ENCODE data around the gene TMEM94.

Gene TMEM94

GRCh38 chr17:75530837-75531720, 74.6 kb downstream of the TMEM94 start:
- no peak overlapping the region for H3K14ac ChIP-seq (ENCODE audit: low read length)
- WGBS, 2 donors (ENCODE audit: extremely low coverage in 2 of 2, insufficient read length in 2 of 2, insufficient replicate concordance in 1 of 2), result no CpG with 5 or more reads among the region's 19 CpGs

GRCh38 chr17:75531721-75532072, 75.3 kb downstream of the TMEM94 start:
- H3K27ac ChIP-seq (replicated peaks; ENCODE audit: low read length), result no peak overlapping the region
- H3K4me2 ChIP-seq (ENCODE audit: insufficient read depth, low read length, poor library complexity, severe bottlenecking), result no peak overlapping the region
- H2AK5ac ChIP-seq (ENCODE audit: low read depth, low read length), result no peak overlapping the region
- no peak overlapping the region for H3K14ac ChIP-seq (ENCODE audit: low read length)
- H3K36me3 ChIP-seq (replicated peaks in 1 of 2; ENCODE audit: control insufficient read depth in 2 of 2, insufficient read depth in 2 of 2, low read length in 2 of 2), result no peaks in the 10 kb centered on the region
- no peak overlapping the region for H2AFZ ChIP-seq (ENCODE audit: low read length)
- no peaks in the 10 kb centered on the region for H3K9me3 ChIP-seq (replicated peaks in 1 of 2; ENCODE audit: control insufficient read depth in 2 of 2, insufficient read depth in 1 of 2, low read depth in 1 of 2, low read length in 2 of 2)
- no peak for DNase-seq (ENCODE audit: low spot score)
- no peak overlapping the region for H3K4ac ChIP-seq (ENCODE audit: low read length)
- H2BK5ac ChIP-seq (ENCODE audit: low read length), result no peak overlapping the region
- no peak overlapping the region for H3K23ac ChIP-seq (ENCODE audit: low read depth, low read length, poor library complexity)
- H3K9ac ChIP-seq (ENCODE audit: low read depth, low read length, poor library complexity), result no peak overlapping the region
- H2BK15ac ChIP-seq (ENCODE audit: low read length), result no peak overlapping the region
- no CpG with 5 or more reads among the region's 7 CpGs for WGBS, 2 donors (ENCODE audit: extremely low coverage in 2 of 2, insufficient read length in 2 of 2, insufficient replicate concordance in 1 of 2)
- no peak overlapping the region for H4K8ac ChIP-seq (ENCODE audit: low read depth, low read length)
- H3K27me3 ChIP-seq (ENCODE audit: control insufficient read depth in 3 of 3, insufficient read depth in 3 of 3, low read depth in 1 of 3, low read length in 3 of 3), result peaks cover 0 to 10% (median under 1%) of the 10 kb centered on the region in 3 experiments
- no peak overlapping the region for H2BK120ac ChIP-seq (ENCODE audit: low read depth, low read length)
- H2BK12ac ChIP-seq (ENCODE audit: low read length), result no peak overlapping the region
- H3K18ac ChIP-seq (ENCODE audit: low read length), result no peak overlapping the region
- H3K4me1 ChIP-seq (ENCODE audit: control insufficient read depth in 2 of 2, insufficient read depth in 1 of 2, low read depth in 1 of 2, low read length in 2 of 2), result peaks cover 2 to 10% of the 10 kb centered on the region in 2 donors
- no peak overlapping the region for H3K4me3 ChIP-seq (ENCODE audit: low read length in 2 of 2)
- H4K91ac ChIP-seq (ENCODE audit: low read depth, low read length, poor library complexity), result no peak overlapping the region
- peaks cover 2% of the 10 kb centered on the region for H3K79me1 ChIP-seq (ENCODE audit: low read depth, low read length)

More at GRCh38 chr17:75530837-75531720, 74.6 kb downstream of the TMEM94 start:
- no peak overlapping the region for H2BK12ac ChIP-seq (ENCODE audit: low read length)
- H3K4me1 ChIP-seq (ENCODE audit: control insufficient read depth in 2 of 2, insufficient read depth in 1 of 2, low read depth in 1 of 2, low read length in 2 of 2), result peaks cover 2 to 13% of the 10 kb centered on the region in 2 donors
- no peak overlapping the region for H3K23ac ChIP-seq (ENCODE audit: low read depth, low read length, poor library complexity)
- no peak for DNase-seq (ENCODE audit: low spot score)
- no peaks in the 10 kb centered on the region for H3K36me3 ChIP-seq (replicated peaks in 1 of 2; ENCODE audit: control insufficient read depth in 2 of 2, insufficient read depth in 2 of 2, low read length in 2 of 2)
- H3K79me1 ChIP-seq (ENCODE audit: low read depth, low read length), result peaks cover 3% of the 10 kb centered on the region
- no peak overlapping the region for H3K4ac ChIP-seq (ENCODE audit: low read length)
- H3K27me3 ChIP-seq (ENCODE audit: control insufficient read depth in 3 of 3, insufficient read depth in 3 of 3, low read depth in 1 of 3, low read length in 3 of 3), result peaks cover 0 to 16% (median 6%) of the 10 kb centered on the region in 3 experiments
- peak overlapping the region; percentile 14 for H2AK5ac ChIP-seq (ENCODE audit: low read depth, low read length)
- no peak overlapping the region for H3K9ac ChIP-seq (ENCODE audit: low read depth, low read length, poor library complexity)
- H3K9me3 ChIP-seq (replicated peaks in 1 of 2; ENCODE audit: control insufficient read depth in 2 of 2, insufficient read depth in 1 of 2, low read depth in 1 of 2, low read length in 2 of 2), result no peaks in the 10 kb centered on the region
- H2BK120ac ChIP-seq (ENCODE audit: low read depth, low read length), result no peak overlapping the region
- H2BK15ac ChIP-seq (ENCODE audit: low read length), result no peak overlapping the region
- H2BK5ac ChIP-seq (ENCODE audit: low read length), result no peak overlapping the region
- peak overlapping the region; percentile 35 for H3K18ac ChIP-seq (ENCODE audit: low read length)
- no peak overlapping the region for H2AFZ ChIP-seq (ENCODE audit: low read length)
- no peak overlapping the region for H3K27ac ChIP-seq (replicated peaks; ENCODE audit: low read length)
- H4K8ac ChIP-seq (ENCODE audit: low read depth, low read length), result no peak overlapping the region
- no peak overlapping the region for H4K91ac ChIP-seq (ENCODE audit: low read depth, low read length, poor library complexity)
- no peak overlapping the region for H3K4me2 ChIP-seq (ENCODE audit: insufficient read depth, low read length, poor library complexity, severe bottlenecking)
- H3K4me3 ChIP-seq (ENCODE audit: low read length in 2 of 2), result no peak overlapping the region

- H3K36me3 ChIP-seq (replicated peaks in 1 of 2; ENCODE audit: control insufficient read depth in 2 of 2, insufficient read depth in 2 of 2, low read length in 2 of 2), result no peaks in the 10 kb centered on the region
- H3K4me2 ChIP-seq (ENCODE audit: insufficient read depth, low read length, poor library complexity, severe bottlenecking), result no peak overlapping the region
- H2BK120ac ChIP-seq (ENCODE audit: low read depth, low read length), result no peak overlapping the region
- no peak overlapping the region for H2BK12ac ChIP-seq (ENCODE audit: low read length)
- no peak overlapping the region for H4K8ac ChIP-seq (ENCODE audit: low read depth, low read length)
- H2AFZ ChIP-seq (ENCODE audit: low read length), result peak overlapping the region; percentile 34
- peaks cover 2% of the 10 kb centered on the region for H3K79me1 ChIP-seq (ENCODE audit: low read depth, low read length)
- WGBS, 2 donors (ENCODE audit: extremely low coverage in 2 of 2, insufficient read length in 2 of 2, insufficient replicate concordance in 1 of 2), result no CpG with 5 or more reads among the region's 15 CpGs
- peak overlapping the region; percentile 82 for H2BK5ac ChIP-seq (ENCODE audit: low read length)
- H3K4ac ChIP-seq (ENCODE audit: low read length), result no peak overlapping the region
- peak overlapping the region; percentile 15 for H3K9ac ChIP-seq (ENCODE audit: low read depth, low read length, poor library complexity)
- H3K4me3 ChIP-seq (ENCODE audit: low read length in 2 of 2), result no peak overlapping the region
- peak overlapping the region; percentile 73 for H2BK15ac ChIP-seq (ENCODE audit: low read length)
- H3K27ac ChIP-seq (replicated peaks; ENCODE audit: low read length), result no peak overlapping the region
- peak overlapping the region; percentile 31 for H3K14ac ChIP-seq (ENCODE audit: low read length)
- peak overlapping the region; percentile 35 for H3K18ac ChIP-seq (ENCODE audit: low read length)
- H3K9me3 ChIP-seq (replicated peaks in 1 of 2; ENCODE audit: control insufficient read depth in 2 of 2, insufficient read depth in 1 of 2, low read depth in 1 of 2, low read length in 2 of 2), result no peaks in the 10 kb centered on the region
- H3K4me1 ChIP-seq (ENCODE audit: control insufficient read depth in 2 of 2, insufficient read depth in 1 of 2, low read depth in 1 of 2, low read length in 2 of 2), result peaks cover 2 to 12% of the 10 kb centered on the region in 2 donors
- no peak for DNase-seq (ENCODE audit: low spot score)
- peaks cover 0 to 9% (median 0%) of the 10 kb centered on the region in 3 experiments for H3K27me3 ChIP-seq (ENCODE audit: control insufficient read depth in 3 of 3, insufficient read depth in 3 of 3, low read depth in 1 of 3, low read length in 3 of 3)
- H3K23ac ChIP-seq (ENCODE audit: low read depth, low read length, poor library complexity), result peak overlapping the region; percentile 89
- H2AK5ac ChIP-seq (ENCODE audit: low read depth, low read length), result peak overlapping the region; percentile 94
- peak overlapping the region; percentile 17 for H4K91ac ChIP-seq (ENCODE audit: low read depth, low read length, poor library complexity)
These were observed 78.7 kb downstream of the TMEM94 start for GRCh38 chr17:75535119-75535537.

GRCh38 chr17:75535871-75536270, 79.4 kb downstream of the TMEM94 start:
- H2BK15ac ChIP-seq (ENCODE audit: low read length), result no peak overlapping the region
- no peak overlapping the region for H3K18ac ChIP-seq (ENCODE audit: low read length)
- WGBS, 2 donors (ENCODE audit: extremely low coverage in 2 of 2, insufficient read length in 2 of 2, insufficient replicate concordance in 1 of 2), result no CpG with 5 or more reads among the region's 8 CpGs
- no peak overlapping the region for H3K14ac ChIP-seq (ENCODE audit: low read length)
- H2AFZ ChIP-seq (ENCODE audit: low read length), result no peak overlapping the region
- H3K79me1 ChIP-seq (ENCODE audit: low read depth, low read length), result peaks cover 2% of the 10 kb centered on the region
- no peak overlapping the region for H2AK5ac ChIP-seq (ENCODE audit: low read depth, low read length)
- DNase-seq (ENCODE audit: low spot score), result no peak
- no peak overlapping the region for H3K4me3 ChIP-seq (ENCODE audit: low read length in 2 of 2)
- H3K9ac ChIP-seq (ENCODE audit: low read depth, low read length, poor library complexity), result no peak overlapping the region
- H3K23ac ChIP-seq (ENCODE audit: low read depth, low read length, poor library complexity), result no peak overlapping the region
- no peak overlapping the region for H3K27ac ChIP-seq (replicated peaks; ENCODE audit: low read length)
- H3K36me3 ChIP-seq (replicated peaks in 1 of 2; ENCODE audit: control insufficient read depth in 2 of 2, insufficient read depth in 2 of 2, low read length in 2 of 2), result no peaks in the 10 kb centered on the region
- H3K4ac ChIP-seq (ENCODE audit: low read length), result no peak overlapping the region
- no peaks in the 10 kb centered on the region for H3K9me3 ChIP-seq (replicated peaks in 1 of 2; ENCODE audit: control insufficient read depth in 2 of 2, insufficient read depth in 1 of 2, low read depth in 1 of 2, low read length in 2 of 2)
- no peak overlapping the region for H4K8ac ChIP-seq (ENCODE audit: low read depth, low read length)
- no peak overlapping the region for H3K4me2 ChIP-seq (ENCODE audit: insufficient read depth, low read length, poor library complexity, severe bottlenecking)
- peaks cover 0 to 14% of the 10 kb centered on the region in 2 donors for H3K4me1 ChIP-seq (ENCODE audit: control insufficient read depth in 2 of 2, insufficient read depth in 1 of 2, low read depth in 1 of 2, low read length in 2 of 2)
- no peak overlapping the region for H4K91ac ChIP-seq (ENCODE audit: low read depth, low read length, poor library complexity)
- no peak overlapping the region for H2BK5ac ChIP-seq (ENCODE audit: low read length)
- H3K27me3 ChIP-seq (ENCODE audit: control insufficient read depth in 3 of 3, insufficient read depth in 3 of 3, low read depth in 1 of 3, low read length in 3 of 3), result peaks cover 0 to 8% (median 0%) of the 10 kb centered on the region in 3 experiments
- no peak overlapping the region for H2BK120ac ChIP-seq (ENCODE audit: low read depth, low read length)
- no peak overlapping the region for H2BK12ac ChIP-seq (ENCODE audit: low read length)

Data from neuronal stem cell (in vitro differentiated cells).